OCI-LY7 (cell line): ENCODE results near the gene LMAN2L. TPM values are rescaled to one million over a fixed set of nuclear protein-coding genes. Genes with fewer than 3 reads are reported as not detected.

Experiments
- BruUV-seq: library from RNA; stranded (reverse); fragments of 400-500 nt; replicated peaks from 2 replicates; lab custom pipeline; 2021; lab: Mats Ljungman, UMichigan
- CTCF ChIA-PET: fragments of 300-600 bp; sonication (Branson Sonifier 250); formaldehyde crosslinking; loops from one replicate; lab custom pipeline; 2022; ENCODE audit warnings: antibody characterized with exemption; ENCODE audit not compliant: unreplicated experiment; lab: Charles Lee
- POLR2A ChIA-PET: fragments of 300-600 bp; sonication (Branson Sonifier 250); formaldehyde crosslinking; loops from one replicate; lab custom pipeline; 2022; ENCODE audit warnings: antibody characterized with exemption; lab: Charles Lee
- DNase-seq: peaks from one replicate; pipeline ENCODE4 v3.0.0-alpha.2; 2015; ENCODE audit warnings: low spot score
- H2AFZ ChIP-seq: fragments of 200-600 bp; sonication (generic), shearing (Covaris generic); 2 replicates; pipeline ENCODE4 v1.6.1; 2014; ENCODE audit warnings: mild to moderate bottlenecking, antibody characterized with exemption, low read length, moderate library complexity
- H3K27ac ChIP-seq: fragments of 200-600 bp; sonication (generic); 2 replicates; pipeline ENCODE4 v1.5.1; 2014; ENCODE audit warnings: mixed run types, low read depth, mild to moderate bottlenecking, moderate library complexity, low read length, inconsistent platforms; ENCODE audit not compliant: poor library complexity, severe bottlenecking
- H3K36me3 ChIP-seq: fragments of 200-600 bp; sonication (generic); 2 replicates; pipeline ENCODE4 v1.6.1; 2014; ENCODE audit warnings: mild to moderate bottlenecking, antibody characterized with exemption, low read length, moderate library complexity, mixed read lengths; ENCODE audit not compliant: insufficient read depth
- H3K4me1 ChIP-seq: fragments of 200-600 bp; sonication (generic); 2 replicates; pipeline ENCODE4 v1.5.1; 2014; ENCODE audit warnings: mild to moderate bottlenecking, low read length; ENCODE audit not compliant: insufficient read depth, poor library complexity, severe bottlenecking
- H3K4me2 ChIP-seq: fragments of 200-600 bp; sonication (generic); 2 replicates; pipeline ENCODE4 v1.6.1; 2014; ENCODE audit warnings: mild to moderate bottlenecking, low read length
- H3K4me3 ChIP-seq: fragments of 200-600 bp; sonication (generic); 2 replicates; pipeline ENCODE4 v1.5.1; 2014; ENCODE audit warnings: mild to moderate bottlenecking, low read depth, low read length; ENCODE audit not compliant: poor library complexity, severe bottlenecking
- H3K79me2 ChIP-seq: fragments of 200-600 bp; sonication (generic); 2 replicates; pipeline ENCODE4 v1.6.1; 2016; ENCODE audit warnings: low read depth, mild to moderate bottlenecking, low read length, moderate library complexity, mixed read lengths; ENCODE audit not compliant: insufficient read depth
- H3K9me2 ChIP-seq: fragments of 200-600 bp; sonication (generic); 2 replicates; pipeline ENCODE4 v1.6.1; 2016; ENCODE audit warnings: mild to moderate bottlenecking, low read length, mixed read lengths; ENCODE audit not compliant: insufficient read depth
- H3K9me3 ChIP-seq: fragments of 200-600 bp; sonication (generic); 2 replicates; pipeline ENCODE4 v1.6.1; 2014; ENCODE audit warnings: mild to moderate bottlenecking, mixed run types, low read length, mixed read lengths
- H4K20me1 ChIP-seq: fragments of 200-600 bp; sonication (generic); 2 replicates; pipeline ENCODE4 v1.6.1; 2014; ENCODE audit warnings: mild to moderate bottlenecking, antibody characterized with exemption, low read length, moderate library complexity, mixed read lengths; ENCODE audit not compliant: insufficient read depth
- EZH2phosphoT487 ChIP-seq: fragments of 200-600 bp; sonication (generic); IDR thresholded peaks from 2 replicates; pipeline ENCODE4 v1.6.1; 2018; ENCODE audit warnings: low read depth, borderline replicate concordance, mild to moderate bottlenecking, mixed run types, antibody characterized with exemption, low read length, moderate library complexity, mixed read lengths
- intact Hi-C: fragments of 100-400 bp; cut with micrococcal nuclease; formaldehyde crosslinking; loops from one replicate; pipeline ENCODE4 v1.10.0; 2022; ENCODE audit not compliant: unreplicated experiment
- total RNA-seq, 2 experiments: library from RNA; depleted of rRNA in 1 of 2; stranded (reverse); fragments of >200 nt in 1 of 2; shearing (Covaris generic) in 1 of 2; gene quantifications; 2 replicates each; pipeline ENCODE4 v1.2.3, GENCODE V29; 2014 to 2022
- TF ChIP-seq, protein P1 (sequence below): fragments of 200-600 bp; sonication (generic); conservative IDR thresholded peaks from 2 replicates; pipeline ENCODE4 v1.5.1; 2014; ENCODE audit warnings: mild to moderate bottlenecking, antibody characterized with exemption, low read length, moderate library complexity, mixed read lengths

Gene LMAN2L
- total RNA-seq, 2 experiments from 2014 or later, result 11.3 to 12.9 TPM

GRCh38 chr2:96687266-96687665, 52.6 kb downstream of the LMAN2L start:
- Histone ChIP-seq H3K27ac (no peak overlapping the region), H3K9me2 (no peaks in the 10 kb centered on the region), H2AFZ (no peak overlapping the region), H3K4me2 (no peak overlapping the region), H3K9me3 (no peaks in the 10 kb centered on the region), H4K20me1 (no peaks in the 10 kb centered on the region), H3K36me3 (no peaks in the 10 kb centered on the region), H3K79me2 (no peaks in the 10 kb centered on the region), H3K4me1 (no peaks in the 10 kb centered on the region), H3K4me3 (no peak overlapping the region)
- no peak for TF ChIP-seq EZH2phosphoT487
- TF ChIP-seq, protein P1, sequence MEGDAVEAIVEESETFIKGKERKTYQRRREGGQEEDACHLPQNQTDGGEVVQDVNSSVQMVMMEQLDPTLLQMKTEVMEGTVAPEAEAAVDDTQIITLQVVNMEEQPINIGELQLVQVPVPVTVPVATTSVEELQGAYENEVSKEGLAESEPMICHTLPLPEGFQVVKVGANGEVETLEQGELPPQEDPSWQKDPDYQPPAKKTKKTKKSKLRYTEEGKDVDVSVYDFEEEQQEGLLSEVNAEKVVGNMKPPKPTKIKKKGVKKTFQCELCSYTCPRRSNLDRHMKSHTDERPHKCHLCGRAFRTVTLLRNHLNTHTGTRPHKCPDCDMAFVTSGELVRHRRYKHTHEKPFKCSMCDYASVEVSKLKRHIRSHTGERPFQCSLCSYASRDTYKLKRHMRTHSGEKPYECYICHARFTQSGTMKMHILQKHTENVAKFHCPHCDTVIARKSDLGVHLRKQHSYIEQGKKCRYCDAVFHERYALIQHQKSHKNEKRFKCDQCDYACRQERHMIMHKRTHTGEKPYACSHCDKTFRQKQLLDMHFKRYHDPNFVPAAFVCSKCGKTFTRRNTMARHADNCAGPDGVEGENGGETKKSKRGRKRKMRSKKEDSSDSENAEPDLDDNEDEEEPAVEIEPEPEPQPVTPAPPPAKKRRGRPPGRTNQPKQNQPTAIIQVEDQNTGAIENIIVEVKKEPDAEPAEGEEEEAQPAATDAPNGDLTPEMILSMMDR, result no peak
- intact Hi-C loops, result no loop called here
- POLR2A ChIA-PET, result no interaction called here
- DNase-seq, result no peak
- no TSS peak for BruUV-seq
- CTCF ChIA-PET, result no interaction called here

- H4K20me1 ChIP-seq, result no peaks in the 10 kb centered on the region
- no peak for DNase-seq
- H3K4me3 ChIP-seq, result no peak overlapping the region
- no peaks in the 10 kb centered on the region for H3K9me2 ChIP-seq
- H3K79me2 ChIP-seq, result no peaks in the 10 kb centered on the region
- no peak overlapping the region for H3K27ac ChIP-seq
- no peak overlapping the region for H2AFZ ChIP-seq
- BruUV-seq, result no TSS peak
- ChIA-PET CTCF (no interaction called here), POLR2A (no interaction called here)
- no peaks in the 10 kb centered on the region for H3K9me3 ChIP-seq
- H3K4me2 ChIP-seq, result no peak overlapping the region
- intact Hi-C loops, result no loop called here
- no peaks in the 10 kb centered on the region for H3K4me1 ChIP-seq
- no peak for TF ChIP-seq EZH2phosphoT487
- TF ChIP-seq, protein P1, result no peak
- no peaks in the 10 kb centered on the region for H3K36me3 ChIP-seq
Observed at GRCh38 chr2:96685577-96686459, 54.0 kb downstream of the LMAN2L start.

- intact Hi-C loops, result no loop called here
- H4K20me1 ChIP-seq, result no peaks in the 10 kb centered on the region
- no TSS peak for BruUV-seq
- no peak overlapping the region for H2AFZ ChIP-seq
- no peaks in the 10 kb centered on the region for H3K9me3 ChIP-seq
- no peak overlapping the region for H3K4me3 ChIP-seq
- no peak for DNase-seq
- no peak overlapping the region for H3K27ac ChIP-seq
- ChIA-PET POLR2A (no interaction called here), CTCF (no interaction called here)
- H3K9me2 ChIP-seq, result no peaks in the 10 kb centered on the region
- no peaks in the 10 kb centered on the region for H3K36me3 ChIP-seq
- H3K79me2 ChIP-seq, result no peaks in the 10 kb centered on the region
- no peaks in the 10 kb centered on the region for H3K4me1 ChIP-seq
- TF ChIP-seq, protein P1, result no peak
- no peak for TF ChIP-seq EZH2phosphoT487
- no peak overlapping the region for H3K4me2 ChIP-seq
Observed at GRCh38 chr2:96684883-96685576, 54.8 kb downstream of the LMAN2L start.
